ENCODE measurements around the gene NOXO1.

Gene NOXO1

GRCh38 chr16:1938316-1938715 is 43.0 kb downstream of the NOXO1 start:
- no peak for DNase-seq

- DNase-seq: no peak
These were observed 44.3 kb downstream of the NOXO1 start for GRCh38 chr16:1936945-1937479.

- no peak for DNase-seq
These were observed 48.1 kb downstream of the NOXO1 start for GRCh38 chr16:1933097-1933661.

GRCh38 chr16:1932050-1933028 is 48.9 kb downstream of the NOXO1 start:
- no peak for DNase-seq

- DNase-seq: no peak
These were observed 50.9 kb downstream of the NOXO1 start for GRCh38 chr16:1930338-1930720.

GRCh38 chr16:1929578-1930337 is 51.5 kb downstream of the NOXO1 start:
- DNase-seq: peak; percentile 94

DNA sequence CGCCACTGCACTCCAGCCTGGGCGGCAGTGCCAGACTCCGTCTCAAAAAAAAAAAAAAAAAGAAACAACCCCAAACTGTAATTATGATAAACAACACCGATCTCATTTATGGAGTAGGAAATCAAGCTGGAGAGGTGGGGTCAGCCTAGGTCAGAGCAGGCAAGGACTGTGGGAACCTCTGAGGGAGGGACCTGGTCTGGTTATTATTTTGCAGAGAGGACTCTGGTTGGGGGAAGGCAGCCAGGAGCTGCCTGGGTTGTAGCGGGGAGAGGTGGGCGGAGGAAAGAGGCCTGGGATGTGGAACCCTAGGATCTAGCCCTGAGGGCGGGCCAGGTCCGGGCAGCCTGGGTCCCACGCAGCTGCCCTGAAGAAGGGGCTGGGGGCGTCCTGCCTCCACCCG is 52.2 kb downstream of the NOXO1 start:
- no peak for DNase-seq

Measured in stimulated activated CD4-positive, alpha-beta T cell treated with anti-CD3 and anti-CD28 coated beads, Interleukin-12 subunit alpha, Interleukin-12 subunit beta, amount 100 ng/mL, for 4 hours (primary cell).